H9 (cell line): ENCODE data around the gene CD300E. TPM values are rescaled to one million over a fixed set of nuclear protein-coding genes. Genes with fewer than 3 reads are reported as not detected.

Experiments used
- DNase-seq: peaks from one replicate; pipeline ENCODE4 v3.0.0-alpha.2; 2017
- H2AFZ ChIP-seq: one replicate; pipeline ENCODE4 v1.6.1; 2013; ENCODE audit warnings: mild to moderate bottlenecking, low read length, control low read depth, moderate library complexity
- H2AK5ac ChIP-seq: 2 replicates; pipeline ENCODE4 v1.6.1; 2013; ENCODE audit warnings: low read length, control low read depth, mixed read lengths; ENCODE audit not compliant: insufficient read length
- H2BK120ac ChIP-seq: one replicate; pipeline ENCODE4 v1.6.1; 2013; ENCODE audit warnings: low read depth, mild to moderate bottlenecking, low read length, control low read depth, inconsistent platforms; ENCODE audit not compliant: poor library complexity, severe bottlenecking
- H2BK12ac ChIP-seq: 2 replicates; pipeline ENCODE4 v1.6.1; 2013; ENCODE audit warnings: low read length, control low read depth, mixed read lengths, low read depth; ENCODE audit not compliant: insufficient read length
- H2BK15ac ChIP-seq: 2 replicates; pipeline ENCODE4 v1.6.1; 2013; ENCODE audit warnings: low read depth, low read length, control low read depth
- H2BK20ac ChIP-seq: one replicate; pipeline ENCODE4 v1.6.1; 2013; ENCODE audit warnings: low read depth, mild to moderate bottlenecking, low read length, control low read depth, inconsistent platforms; ENCODE audit not compliant: poor library complexity, severe bottlenecking
- H2BK5ac ChIP-seq: 2 replicates; pipeline ENCODE4 v1.6.1; 2013; ENCODE audit warnings: low read length, control low read depth, mixed read lengths; ENCODE audit not compliant: insufficient read length
- H3K14ac ChIP-seq: 2 replicates; pipeline ENCODE4 v1.6.1; 2013; ENCODE audit warnings: low read length, control low read depth; ENCODE audit not compliant: insufficient read depth
- H3K18ac ChIP-seq: 2 replicates; pipeline ENCODE4 v1.6.1; 2013; ENCODE audit warnings: low read depth, mild to moderate bottlenecking, mixed read lengths, low read length, control low read depth; ENCODE audit not compliant: insufficient read length
- H3K23ac ChIP-seq: 2 replicates; pipeline ENCODE4 v1.6.1; 2013; ENCODE audit warnings: low read length, control low read depth, mixed read lengths, low read depth; ENCODE audit not compliant: insufficient read length
- H3K23me2 ChIP-seq: 2 replicates; pipeline ENCODE4 v1.6.1; 2013; ENCODE audit warnings: low read depth, mild to moderate bottlenecking, mixed read lengths, low read length, control low read depth; ENCODE audit not compliant: insufficient read length, poor library complexity, severe bottlenecking
- H3K27ac ChIP-seq: 2 replicates; pipeline ENCODE4 v1.5.1; 2013; ENCODE audit warnings: low read length, control low read depth, mixed read lengths, low read depth; ENCODE audit not compliant: insufficient read length
- H3K27me3 ChIP-seq: 2 replicates; pipeline ENCODE4 v1.6.1; 2013; ENCODE audit warnings: low read length, control low read depth, inconsistent platforms; ENCODE audit not compliant: insufficient read depth
- H3K4ac ChIP-seq: 2 replicates; pipeline ENCODE4 v1.6.1; 2013; ENCODE audit warnings: low read depth, mild to moderate bottlenecking, control low read depth, inconsistent platforms, low read length, moderate library complexity
- H3K4me1 ChIP-seq: 2 replicates; pipeline ENCODE4 v1.6.1; 2013; ENCODE audit warnings: low read length, control low read depth, inconsistent platforms; ENCODE audit not compliant: insufficient read depth
- H3K4me2 ChIP-seq: 2 replicates; pipeline ENCODE4 v1.6.1; 2013; ENCODE audit warnings: low read length, control low read depth, mixed read lengths; ENCODE audit not compliant: insufficient read length, insufficient read depth
- H3K56ac ChIP-seq: 2 replicates; pipeline ENCODE4 v1.6.1; 2013; ENCODE audit warnings: low read depth, mild to moderate bottlenecking, mixed read lengths, low read length, control low read depth; ENCODE audit not compliant: insufficient read length
- H3K79me1 ChIP-seq: 2 replicates; pipeline ENCODE4 v1.6.1; 2013; ENCODE audit warnings: low read depth, mild to moderate bottlenecking, moderate library complexity, low read length, control low read depth, inconsistent platforms; ENCODE audit not compliant: insufficient read depth, poor library complexity, severe bottlenecking
- H3K79me2 ChIP-seq: 2 replicates; pipeline ENCODE4 v1.6.1; 2013; ENCODE audit warnings: low read length, control low read depth, inconsistent platforms; ENCODE audit not compliant: insufficient read depth
- H3K9ac ChIP-seq: 2 replicates; pipeline ENCODE4 v1.6.1; 2013; ENCODE audit warnings: low read length, control low read depth, mixed read lengths; ENCODE audit not compliant: insufficient read length; ENCODE audit errors: extremely low read depth
- H3K9me3 ChIP-seq: one replicate; pipeline ENCODE4 v1.6.1; 2013; ENCODE audit warnings: low read depth, low read length, inconsistent platforms; ENCODE audit not compliant: control insufficient read depth
- H3T11ph ChIP-seq: one replicate; pipeline ENCODE4 v1.6.1; 2013; ENCODE audit warnings: mild to moderate bottlenecking, low read length, control low read depth, inconsistent platforms
- H4K20me1 ChIP-seq: one replicate; pipeline ENCODE4 v1.6.1; 2013; ENCODE audit not compliant: control insufficient read depth, insufficient read length, insufficient read depth
- H4K5ac ChIP-seq: 2 replicates; pipeline ENCODE4 v1.6.1; 2013; ENCODE audit warnings: low read depth, mild to moderate bottlenecking, mixed read lengths, low read length, control low read depth; ENCODE audit not compliant: insufficient read length
- H4K8ac ChIP-seq: replicated peaks from 2 replicates; pipeline ENCODE4 v1.6.1; 2013; ENCODE audit warnings: low read length, control low read depth, mixed read lengths, low read depth; ENCODE audit not compliant: insufficient read length
- H4K91ac ChIP-seq: 2 replicates; pipeline ENCODE4 v1.6.1; 2013; ENCODE audit warnings: low read depth, mild to moderate bottlenecking, moderate library complexity, mixed read lengths, low read length, control low read depth; ENCODE audit not compliant: insufficient read length
- H3K27ac Mint-ChIP-seq, 3 experiments: 2 replicates in 2 of 3; 3 replicates in 1 of 3; pipeline ENCODE4 v1.8.0; 2020 to 2021; ENCODE audit warnings: mixed read lengths in 3 of 3, mild to moderate bottlenecking in 1 of 3, moderate library complexity in 1 of 3
- H3K27me3 Mint-ChIP-seq: 2 replicates; pipeline ENCODE4 v1.8.0; 2021; ENCODE audit warnings: low read depth, mild to moderate bottlenecking, moderate library complexity, mixed read lengths
- H3K36me3 Mint-ChIP-seq, 3 experiments: 2 replicates in 2 of 3; 3 replicates in 1 of 3; pipeline ENCODE4 v1.8.0; 2020 to 2021; ENCODE audit warnings: low read depth in 3 of 3, mixed read lengths in 3 of 3; ENCODE audit not compliant: insufficient read depth in 1 of 3
- H3K4me1 Mint-ChIP-seq, 2 experiments: 2 replicates each; pipeline ENCODE4 v1.8.0; 2020; ENCODE audit warnings: mixed read lengths in 2 of 2
- H3K4me3 Mint-ChIP-seq, 2 experiments: 2 replicates in 1 of 2; 3 replicates in 1 of 2; pipeline ENCODE4 v1.8.0; 2020 to 2021; ENCODE audit warnings: mild to moderate bottlenecking in 2 of 2, mixed read lengths in 2 of 2, moderate library complexity in 1 of 2
- H3K9me3 Mint-ChIP-seq, 2 experiments: 2 replicates in 1 of 2; 3 replicates in 1 of 2; pipeline ENCODE4 v1.8.0; 2020; ENCODE audit warnings: mild to moderate bottlenecking in 2 of 2, mixed read lengths in 2 of 2, moderate library complexity in 1 of 2
- CTCF ChIP-seq: fragments of 200-600 bp; sonication (generic); conservative IDR thresholded peaks from 3 replicates; pipeline ENCODE4 v1.8.0; 2021; ENCODE audit warnings: antibody characterized with exemption, mild to moderate bottlenecking
- WGBS: extraction: QIAGEN DNeasy Blood & Tissue Kit; methylation state at CpG from one replicate; pipeline ENCODE4 v1.1.7; 2013; ENCODE audit warnings: missing lambda C conversion rate, low lambda C conversion rate, mixed read lengths; ENCODE audit not compliant: insufficient read length; ENCODE audit errors: extremely low coverage; 5-methylcytosine and 5-hydroxymethylcytosine counted together
- total RNA-seq: library from RNA; stranded (reverse); gene quantifications from 2 replicates; pipeline ENCODE4 v1.2.1, GENCODE V29; 2021

The CD300E gene
- total RNA-seq, 1 experiment from 2014 or later, result not detected

GRCh38 chr17:74569020-74570003 is 54.2 kb downstream of the CD300E start:
- no peak overlapping the region for H3K27ac Mint-ChIP-seq
- H2BK120ac ChIP-seq, result no peak overlapping the region
- H2BK12ac ChIP-seq, result no peak overlapping the region
- H3K4me1 Mint-ChIP-seq, result peaks cover 4 to 9% of the 10 kb centered on the region in 2 experiments
- no peak overlapping the region for H2BK5ac ChIP-seq
- H2AK5ac ChIP-seq, result no peak overlapping the region
- no peaks in the 10 kb centered on the region; a peak in 1 of 5 replicates for H3K9me3 Mint-ChIP-seq
- no peak overlapping the region for H2BK15ac ChIP-seq
- WGBS, result 100% methylated on average over 2 of the region's 32 CpGs
- H3K4me1 ChIP-seq, result peaks cover 2% of the 10 kb centered on the region; the same call in 1 of the 2 replicates
- H2AFZ ChIP-seq, result no peak overlapping the region
- TF ChIP-seq CTCF, result no peak
- H3K27me3 Mint-ChIP-seq, result peaks cover 37% of the 10 kb centered on the region
- no peak overlapping the region for H3K23ac ChIP-seq
- no peak overlapping the region for H3T11ph ChIP-seq
- DNase-seq, result peak; percentile 60
- H3K4me2 ChIP-seq, result no peak overlapping the region
- no peak overlapping the region for H4K5ac ChIP-seq
- no peaks in the 10 kb centered on the region for H3K9me3 ChIP-seq
- H3K36me3 Mint-ChIP-seq, result no peaks in the 10 kb centered on the region; a peak in 1 of 7 replicates
- H3K14ac ChIP-seq, result no peak overlapping the region; the same call in 1 of the 2 replicates
- no peak overlapping the region for H2BK20ac ChIP-seq
- H4K91ac ChIP-seq, result no peak overlapping the region
- no peak overlapping the region for H3K18ac ChIP-seq
- H3K56ac ChIP-seq, result no peak overlapping the region
- no peak overlapping the region for H3K9ac ChIP-seq
- no peaks in the 10 kb centered on the region for H3K79me2 ChIP-seq
- H4K8ac ChIP-seq, result no peak overlapping the region
- no peak overlapping the region for H3K27ac ChIP-seq
- H4K20me1 ChIP-seq, result no peaks in the 10 kb centered on the region
- no peak overlapping the region for H3K4ac ChIP-seq
- no peaks in the 10 kb centered on the region for H3K79me1 ChIP-seq
- no peaks in the 10 kb centered on the region for H3K27me3 ChIP-seq
- no peak overlapping the region; a peak in 1 of 5 replicates for H3K4me3 Mint-ChIP-seq
- H3K23me2 ChIP-seq, result no peaks in the 10 kb centered on the region
